ENCODE results near the gene PCSK4. TPM values are rescaled to one million over a fixed set of nuclear protein-coding genes. Genes with fewer than 3 reads are reported as not detected.

The PCSK4 gene
- total and polyA plus RNA-seq, 9 of the 15 experiments (the other 6 are each of a cell fraction or from before 2014, with no cell fraction given) = 0.01 to 9.1 (median 2.1) TPM; not detected in 1

- TF ChIP-seq UBTF (IDR thresholded peaks at IDR 0.05; ENCODE audit: borderline replicate concordance in 1 of 2, low read depth in 2 of 2, low read length in 2 of 2) (no peak), CGGBP1 (CRISPR knock-in tag; IDR thresholded peaks at IDR 0.05) (no peak), ZNF449 (CRISPR knock-in tag; IDR thresholded peaks at IDR 0.05) (no peak), ZBTB43 (CRISPR knock-in tag; IDR thresholded peaks at IDR 0.05) (no peak), ZNF780A (CRISPR knock-in tag; IDR thresholded peaks at IDR 0.05) (no peak), GATAD2A (IDR thresholded peaks at IDR 0.05) (no peak), HDAC8 (tag; IDR thresholded peaks at IDR 0.05) (no peak), TRIM24 (IDR thresholded peaks at IDR 0.05) (no peak), ZNF41 (CRISPR knock-in tag; conservative IDR thresholded peaks at IDR 0.05) (no peak), HCFC1 (IDR thresholded peaks at IDR 0.05; ENCODE audit: low read depth, low read length) (no peak), NFE2L1 (tag; IDR thresholded peaks at IDR 0.05; ENCODE audit: borderline replicate concordance, low read depth) (no peak), ARID3A (IDR thresholded peaks at IDR 0.05; ENCODE audit: borderline replicate concordance, low read depth, low read length) (peak; percentile 67; the same call in 1 of the 2 replicates), ZNF3 (CRISPR knock-in tag; IDR thresholded peaks at IDR 0.05) (no peak), CBFA2T2 (conservative IDR thresholded peaks at IDR 0.05) (no peak), HDAC2 (IDR thresholded peaks at IDR 0.05) (peak; percentile 92), HINFP (tag; conservative IDR thresholded peaks at IDR 0.05; ENCODE audit: low read depth) (no peak), ZNF785 (CRISPR knock-in tag; IDR thresholded peaks at IDR 0.05) (no peak), ZNF57 (CRISPR knock-in tag; IDR thresholded peaks at IDR 0.05) (no peak), BRF1 (IDR thresholded peaks at IDR 0.05; ENCODE audit: borderline replicate concordance, extremely low read depth, insufficient read length) (no peak), ZZZ3 (IDR thresholded peaks at IDR 0.05) (no peak)
Measured at GRCh38 chr19:1490311-1491113, at the start of gene PCSK4 (continued).
